IPS-18c (cell line): ENCODE data around the gene SKIC3.

Experiments used
- H3K4me3 ChIP-seq: 2 replicates; pipeline ENCODE4 v1.7.0; 2013; ENCODE audit warnings: low read depth, mild to moderate bottlenecking, low read length, moderate library complexity; ENCODE audit not compliant: insufficient read depth
- H3K9me3 ChIP-seq: one replicate; pipeline ENCODE4 v1.6.1; 2013; ENCODE audit warnings: mild to moderate bottlenecking, low read length, moderate library complexity; ENCODE audit not compliant: control insufficient read depth, insufficient read depth

The SKIC3 gene

GRCh38 chr5:95543017-95543705, 11.6 kb downstream of the SKIC3 start:
- Histone ChIP-seq H3K9me3 (no peaks in the 10 kb centered on the region), H3K4me3 (no peak overlapping the region)

- H3K9me3 ChIP-seq = no peaks in the 10 kb centered on the region
- H3K4me3 ChIP-seq = no peak overlapping the region
These were observed 17.3 kb downstream of the SKIC3 start for GRCh38 chr5:95537501-95537900.

- Histone ChIP-seq H3K9me3 (no peaks in the 10 kb centered on the region), H3K4me3 (no peak overlapping the region)
These were observed 21.0 kb downstream of the SKIC3 start for GRCh38 chr5:95533761-95534160.

GRCh38 chr5:95533106-95533505, 21.7 kb downstream of the SKIC3 start:
- no peak overlapping the region for H3K4me3 ChIP-seq
- H3K9me3 ChIP-seq = no peaks in the 10 kb centered on the region

GRCh38 chr5:95532415-95532814, 22.4 kb downstream of the SKIC3 start:
- no peak overlapping the region for H3K4me3 ChIP-seq
- no peaks in the 10 kb centered on the region for H3K9me3 ChIP-seq

DNA sequence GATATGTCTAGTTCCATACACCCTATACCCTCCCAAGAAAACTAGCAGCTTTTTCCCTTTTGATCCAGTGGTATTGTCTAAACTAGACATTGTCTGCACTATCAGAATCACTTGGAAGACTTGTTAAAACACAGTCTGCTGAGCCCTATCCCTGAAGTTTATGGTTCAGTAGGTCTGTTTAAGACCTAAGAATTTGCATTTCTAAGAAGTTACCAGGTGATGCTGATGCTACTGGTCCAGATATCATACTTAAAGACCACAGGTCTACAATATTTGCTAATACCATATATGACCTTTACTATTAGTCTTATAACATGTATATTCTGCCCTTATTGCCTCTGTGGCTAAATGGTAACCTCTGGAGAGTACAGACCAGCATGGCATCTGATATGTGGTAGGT, 23.3 kb downstream of the SKIC3 start:
- H3K9me3 ChIP-seq = no peaks in the 10 kb centered on the region
- H3K4me3 ChIP-seq = no peak overlapping the region

GRCh38 chr5:95530416-95530815, 24.4 kb downstream of the SKIC3 start:
- H3K4me3 ChIP-seq = no peak overlapping the region
- no peaks in the 10 kb centered on the region for H3K9me3 ChIP-seq

DNA sequence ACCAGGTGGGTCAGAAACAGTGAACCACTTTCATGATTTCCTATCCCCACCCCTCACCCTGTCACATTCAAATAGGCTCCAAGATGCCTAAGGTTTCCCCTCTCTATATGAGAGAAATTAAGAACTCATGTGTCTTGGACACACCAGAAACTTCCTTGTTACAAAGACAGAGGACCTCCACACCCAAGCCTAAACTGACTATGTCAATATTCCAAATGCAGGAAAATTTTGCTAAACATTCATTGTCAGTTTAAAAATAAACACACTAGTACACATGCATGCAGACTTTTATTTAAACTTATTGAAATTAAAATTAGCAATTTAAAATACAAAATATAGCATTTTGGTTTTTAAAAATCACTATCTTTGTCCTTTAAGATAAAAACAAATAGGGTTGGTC, 26.2 kb downstream of the SKIC3 start:
- no peak overlapping the region for H3K4me3 ChIP-seq
- no peaks in the 10 kb centered on the region for H3K9me3 ChIP-seq

DNA sequence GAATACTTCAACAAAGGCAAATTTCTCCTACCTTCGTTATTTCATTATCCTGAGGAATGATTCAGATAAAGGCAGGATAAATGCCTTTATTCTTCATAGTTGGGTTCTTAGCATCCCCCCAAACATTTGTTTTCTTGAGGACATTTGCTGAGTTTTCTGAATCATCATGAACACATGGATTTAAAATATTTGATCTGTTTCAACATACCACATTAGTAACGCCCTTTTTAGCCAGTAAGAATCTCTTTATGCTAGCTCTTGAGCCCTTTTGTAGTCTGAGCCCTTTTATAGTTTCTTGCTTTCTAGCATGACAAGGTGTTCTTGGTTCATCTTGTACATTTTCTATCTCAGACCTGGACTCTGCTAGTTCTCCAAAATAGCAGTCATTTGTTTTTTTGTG, 27.9 kb downstream of the SKIC3 start:
- no peak overlapping the region for H3K4me3 ChIP-seq
- H3K9me3 ChIP-seq = no peaks in the 10 kb centered on the region

DNA sequence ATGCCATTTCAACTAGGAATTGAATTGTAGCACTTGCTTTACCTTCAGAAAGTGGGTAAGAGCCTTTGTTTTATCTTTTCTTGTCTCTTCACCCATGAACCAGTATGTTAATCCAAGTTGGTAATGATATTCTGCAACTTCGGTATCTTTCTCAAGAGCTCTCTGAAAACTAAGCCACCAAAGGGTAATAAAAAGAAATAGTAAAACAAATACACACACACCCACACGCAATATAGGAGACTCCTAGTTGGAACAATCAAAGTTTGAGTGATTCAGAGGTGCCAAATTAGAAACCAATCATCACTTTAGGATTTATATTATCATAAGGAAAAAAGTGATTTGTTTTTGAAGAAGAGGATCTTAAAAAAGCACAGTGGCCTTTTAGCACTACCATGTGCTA, 30.4 kb downstream of the SKIC3 start:
- H3K9me3 ChIP-seq = no peaks in the 10 kb centered on the region
- no peak overlapping the region for H3K4me3 ChIP-seq

- no peak overlapping the region for H3K4me3 ChIP-seq
- no peaks in the 10 kb centered on the region for H3K9me3 ChIP-seq
These were observed 34.6 kb downstream of the SKIC3 start for GRCh38 chr5:95520206-95520605.

DNA sequence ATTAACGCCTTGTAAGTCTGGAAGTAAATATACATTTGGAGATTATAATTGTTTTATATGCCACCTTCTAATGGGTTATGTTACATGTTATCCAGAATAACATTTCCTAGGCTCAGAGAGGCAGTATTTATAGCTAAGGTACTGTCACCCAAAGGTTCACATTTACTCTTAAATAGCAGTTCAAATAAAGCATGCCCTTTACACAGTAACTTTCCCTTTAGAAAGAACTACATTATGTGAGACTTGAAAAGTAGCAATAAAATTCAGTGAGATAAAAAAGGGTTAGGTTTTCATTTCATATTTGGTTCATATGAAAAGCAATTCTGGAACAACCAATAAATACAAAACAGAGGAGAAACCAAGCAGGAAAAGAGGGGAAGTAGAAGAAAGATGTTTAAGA, 35.1 kb downstream of the SKIC3 start:
- no peaks in the 10 kb centered on the region for H3K9me3 ChIP-seq
- H3K4me3 ChIP-seq = no peak overlapping the region

GRCh38 chr5:95519151-95519550, 35.6 kb downstream of the SKIC3 start:
- no peaks in the 10 kb centered on the region for H3K9me3 ChIP-seq

DNA sequence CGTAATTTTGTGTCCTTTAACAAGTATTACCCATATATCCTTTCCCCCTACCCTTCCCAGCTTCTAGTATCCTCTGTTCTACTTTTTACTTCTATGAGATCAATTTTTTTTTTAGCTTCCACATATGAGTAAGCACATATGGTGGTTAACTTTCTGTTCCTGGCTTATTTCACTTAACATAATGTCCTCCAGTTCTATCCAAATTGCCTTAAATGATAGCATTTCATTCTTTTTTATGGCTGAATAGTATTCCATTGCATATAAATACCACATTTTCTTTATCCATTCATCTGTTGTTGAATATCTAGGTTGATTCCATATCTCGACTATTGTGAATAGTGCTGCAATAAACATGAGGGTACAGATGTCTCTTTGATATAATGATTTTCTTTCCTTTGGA, 36.4 kb downstream of the SKIC3 start:
- H3K9me3 ChIP-seq = no peaks in the 10 kb centered on the region

More at GRCh38 chr5:95519151-95519550, 35.6 kb downstream of the SKIC3 start:
- H3K4me3 ChIP-seq = no peak overlapping the region

GRCh38 chr5:95511606-95512005, 43.2 kb downstream of the SKIC3 start:
- H3K9me3 ChIP-seq = no peaks in the 10 kb centered on the region

More for the DNA sequence above, 36.4 kb downstream of the SKIC3 start:
- H3K4me3 ChIP-seq = no peak overlapping the region

GRCh38 chr5:95508550-95508949, 46.2 kb downstream of the SKIC3 start:
- H3K9me3 ChIP-seq = no peaks in the 10 kb centered on the region
- no peak overlapping the region for H3K4me3 ChIP-seq

More at GRCh38 chr5:95511606-95512005, 43.2 kb downstream of the SKIC3 start:
- no peak overlapping the region for H3K4me3 ChIP-seq
